Transverse colon (tissue), 4 donors: Measurements from ENCODE around the gene TGFB2. TPM values are rescaled to one million over a fixed set of nuclear protein-coding genes. Genes with fewer than 3 reads are reported as not detected.

ENCODE experiments used
- DNase-seq: peaks from one replicate; pipeline ENCODE4 v3.0.0-alpha.2; 2019
- H3K27ac ChIP-seq, 4 donors: fragments of 200-600 bp; sonication (generic); 2 replicates each; pipeline ENCODE4 v1.5.1; 2016 to 2018; ENCODE audit warnings: inconsistent platforms in 4 of 4
- H3K27me3 ChIP-seq: fragments of 200-600 bp; sonication (generic); 2 replicates; pipeline ENCODE4 v1.5.1; 2017; ENCODE audit warnings: inconsistent platforms
- H3K36me3 ChIP-seq, 4 donors: fragments of 200-600 bp; sonication (generic); 2 replicates each; pipeline ENCODE4 v1.5.1; 2017 to 2019; ENCODE audit warnings: inconsistent platforms in 4 of 4
- H3K4me1 ChIP-seq, 4 donors: fragments of 200-600 bp; sonication (generic); 2 replicates each; pipeline ENCODE4 v1.5.1; 2017 to 2020; ENCODE audit warnings: inconsistent platforms in 4 of 4
- H3K4me3 ChIP-seq, 4 donors: fragments of 200-600 bp; sonication (generic); 1 replicate in 1 of 4; 2 replicates in 3 of 4; pipeline versions ENCODE4 v1.5.1 to v1.6.1; 2017 to 2019; ENCODE audit warnings: inconsistent platforms in 4 of 4
- H3K9me3 ChIP-seq, 2 donors: fragments of 200-600 bp; sonication (generic); 2 replicates each; pipeline ENCODE4 v1.5.1; 2017 to 2019; ENCODE audit warnings: inconsistent platforms in 2 of 2
- EP300 ChIP-seq: sonication (generic); formaldehyde crosslinking; IDR thresholded peaks from one replicate; pipeline ENCODE4 v1.6.1; 2017; ENCODE audit warnings: antibody characterized with exemption, low read depth
- POLR2A ChIP-seq: fragments of 450-650 bp; IDR thresholded peaks from one replicate; pipeline ENCODE4 v1.6.1; 2016; ENCODE audit warnings: antibody characterized with exemption, mild to moderate bottlenecking, moderate library complexity
- POLR2AphosphoS5 ChIP-seq, 3 donors: sonication (generic); formaldehyde crosslinking; IDR thresholded peaks; one replicate each; pipeline ENCODE4 v1.6.1; 2016; ENCODE audit warnings: antibody characterized with exemption in 3 of 3
- WGBS, 2 donors: methylation state at CpG; one replicate each; pipeline ENCODE4 v1.1.5; 2018; ENCODE audit warnings: low coverage in 1 of 2; 5-methylcytosine and 5-hydroxymethylcytosine counted together
- in situ Hi-C, 4 donors: fragments of 200-750 bp; cut with MboI; loops; one replicate each; pipeline versions ENCODE4 v1.15.0 to v1.15.1; 2017; ENCODE audit warnings: low sequenced_read_pairs in 3 of 4, low pct_ligation_motif_present in 1 of 4, low pct_unique_long_range_greater_than_20kb in 1 of 4
- intact Hi-C: fragments of 100-400 bp; cut with DNase I; formaldehyde crosslinking; loops from one replicate; pipeline ENCODE4 v1.15.1; 2023; ENCODE audit warnings: low total_unique reads
- total RNA-seq, 4 donors: library from RNA; depleted of rRNA; stranded (reverse); fragments of >200 nt; gene quantifications; one replicate each; pipeline ENCODE4 v1.1.0, GENCODE V29; 2016
- TF ChIP-seq, protein P1 (sequence below), 5 experiments: fragments of 200-600 bp in 3 of 5; fragments of 450-650 bp in 2 of 5; sonication (generic) in 3 of 5; IDR thresholded peaks; 1 replicate in 2 of 5; 2 replicates in 3 of 5; pipeline ENCODE4 v1.5.1; 2016 to 2017; ENCODE audit warnings: antibody characterized with exemption in 5 of 5, inconsistent platforms in 3 of 5, mild to moderate bottlenecking in 2 of 5, moderate library complexity in 1 of 5

The TGFB2 gene
- total RNA-seq, 4 donors from 2014 or later: 0.41 to 2.2 (median 1.1) TPM

GRCh38 chr1:218366322-218367052, 21.4 kb downstream of the TGFB2 start:
- Histone ChIP-seq H3K36me3 (no peaks in the 10 kb centered on the region), H3K9me3 (no peaks in the 10 kb centered on the region), H3K4me3 (no peak overlapping the region), H3K27me3 (no peaks in the 10 kb centered on the region), H3K4me1 (peaks cover 0 to 3% (median 0%) of the 10 kb centered on the region in 4 donors), H3K27ac (peak overlapping the region in 2 of 4 donors; percentile 33 to 57)
- WGBS, 2 donors: 66 to 67% methylated on average over 2 to 5 of the region's 5 CpGs
- no peak for DNase-seq
- TF ChIP-seq POLR2AphosphoS5 (IDR thresholded peaks at IDR 0.05): no peak
- TF ChIP-seq POLR2A: no peak
- TF ChIP-seq, protein P1, sequence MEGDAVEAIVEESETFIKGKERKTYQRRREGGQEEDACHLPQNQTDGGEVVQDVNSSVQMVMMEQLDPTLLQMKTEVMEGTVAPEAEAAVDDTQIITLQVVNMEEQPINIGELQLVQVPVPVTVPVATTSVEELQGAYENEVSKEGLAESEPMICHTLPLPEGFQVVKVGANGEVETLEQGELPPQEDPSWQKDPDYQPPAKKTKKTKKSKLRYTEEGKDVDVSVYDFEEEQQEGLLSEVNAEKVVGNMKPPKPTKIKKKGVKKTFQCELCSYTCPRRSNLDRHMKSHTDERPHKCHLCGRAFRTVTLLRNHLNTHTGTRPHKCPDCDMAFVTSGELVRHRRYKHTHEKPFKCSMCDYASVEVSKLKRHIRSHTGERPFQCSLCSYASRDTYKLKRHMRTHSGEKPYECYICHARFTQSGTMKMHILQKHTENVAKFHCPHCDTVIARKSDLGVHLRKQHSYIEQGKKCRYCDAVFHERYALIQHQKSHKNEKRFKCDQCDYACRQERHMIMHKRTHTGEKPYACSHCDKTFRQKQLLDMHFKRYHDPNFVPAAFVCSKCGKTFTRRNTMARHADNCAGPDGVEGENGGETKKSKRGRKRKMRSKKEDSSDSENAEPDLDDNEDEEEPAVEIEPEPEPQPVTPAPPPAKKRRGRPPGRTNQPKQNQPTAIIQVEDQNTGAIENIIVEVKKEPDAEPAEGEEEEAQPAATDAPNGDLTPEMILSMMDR (IDR thresholded peaks at IDR 0.05): no peak
- TF ChIP-seq EP300: no peak
- intact Hi-C loops (no loop called here), in situ Hi-C loops (no loop called here)

DNA sequence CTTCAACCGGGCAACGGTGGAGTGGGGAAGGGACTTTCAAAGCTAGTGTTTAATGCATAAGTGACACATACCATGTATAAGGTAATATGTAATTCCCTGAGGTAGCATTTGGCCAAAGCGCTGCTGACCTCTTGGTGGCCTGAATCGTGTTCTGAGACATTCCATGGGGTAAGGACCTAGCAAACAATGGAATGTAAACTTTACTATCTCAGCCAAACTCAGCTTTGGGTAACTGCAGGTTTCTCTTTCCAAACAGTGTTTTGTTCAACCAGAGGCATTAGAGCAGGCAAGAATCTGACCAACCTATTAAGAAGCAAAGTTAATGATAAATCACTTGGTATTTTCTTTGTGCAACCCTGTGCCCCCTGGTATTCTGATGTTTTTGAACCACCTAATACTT, 22.0 kb downstream of the TGFB2 start:
- Histone ChIP-seq H3K9me3 (no peaks in the 10 kb centered on the region), H3K36me3 (no peaks in the 10 kb centered on the region), H3K27me3 (no peaks in the 10 kb centered on the region), H3K4me3 (no peak overlapping the region), H3K4me1 (peaks cover 0 to 3% (median under 1%) of the 10 kb centered on the region in 4 donors), H3K27ac (no peak overlapping the region)
- WGBS, 2 donors: 38 to 48% methylated on average over 2 to 4 of the region's 4 CpGs
- TF ChIP-seq EP300 (no peak), POLR2AphosphoS5 (IDR thresholded peaks at IDR 0.05) (no peak), POLR2A (no peak)
- TF ChIP-seq, protein P1 (IDR thresholded peaks at IDR 0.05): no peak
- in situ Hi-C loops: no loop called here
- intact Hi-C loops: no loop called here
- no peak for DNase-seq

- intact Hi-C loops (no loop called here), in situ Hi-C loops (no loop called here)
- WGBS, 2 donors: 63% methylated on average over 7 of the region's 7 CpGs; no CpG with 5 or more reads in 1 of the 2 donors
These were observed 23.6 kb downstream of the TGFB2 start for GRCh38 chr1:218368686-218369085.

GRCh38 chr1:218369688-218370511, 24.8 kb downstream of the TGFB2 start:
- H3K27me3 ChIP-seq: no peaks in the 10 kb centered on the region
- peaks cover 0 to 9% (median 3%) of the 10 kb centered on the region in 4 donors for H3K4me1 ChIP-seq
- H3K9me3 ChIP-seq: no peaks in the 10 kb centered on the region
- WGBS, 2 donors: 69 to 76% methylated on average over 2 of the region's 2 CpGs
- H3K4me3 ChIP-seq: no peak overlapping the region
- in situ Hi-C loops: no loop called here
- intact Hi-C loops: no loop called here
- no peak for DNase-seq
- H3K36me3 ChIP-seq: no peaks in the 10 kb centered on the region
- TF ChIP-seq POLR2AphosphoS5 (IDR thresholded peaks at IDR 0.05) (no peak), POLR2A (no peak), EP300 (no peak)
- TF ChIP-seq, protein P1 (IDR thresholded peaks at IDR 0.05): no peak
- H3K27ac ChIP-seq: peak overlapping the region in 1 of 4 donors; percentile 35

More at GRCh38 chr1:218368686-218369085, 23.6 kb downstream of the TGFB2 start:
- H3K4me1 ChIP-seq: peaks cover 0 to 4% (median 2%) of the 10 kb centered on the region in 4 donors
- no peaks in the 10 kb centered on the region for H3K36me3 ChIP-seq
- H3K27ac ChIP-seq: no peak overlapping the region
- DNase-seq: no peak
- TF ChIP-seq POLR2A: no peak
- TF ChIP-seq, protein P1 (IDR thresholded peaks at IDR 0.05): no peak
- no peak for TF ChIP-seq EP300
- TF ChIP-seq POLR2AphosphoS5 (IDR thresholded peaks at IDR 0.05): no peak
- H3K27me3 ChIP-seq: no peaks in the 10 kb centered on the region
- H3K9me3 ChIP-seq: no peaks in the 10 kb centered on the region
- H3K4me3 ChIP-seq: no peak overlapping the region
